OCI-LY3 (cell line): ENCODE results near the gene CRYBG3.

Experiments
- H2AFZ ChIP-seq: fragments of 200-600, 300-600 bp; shearing (Covaris generic); 2 replicates; pipeline ENCODE4 v1.6.0; 2014; ENCODE audit warnings: antibody characterized with exemption, low read depth, low read length
- H3K27ac ChIP-seq: fragments of 200-600, 300-600 bp; sonication (generic); 2 replicates; pipeline ENCODE4 v1.5.1; 2014; ENCODE audit warnings: mild to moderate bottlenecking, low read length, moderate library complexity, mixed read lengths
- H3K27me3 ChIP-seq: fragments of 200-600, 300-600 bp; sonication (generic); 2 replicates; pipeline ENCODE4 v1.6.1; 2014; ENCODE audit warnings: low read depth, low read length, mixed read lengths
- H3K36me3 ChIP-seq: fragments of 200-600, 300-600 bp; sonication (generic); replicated peaks from 2 replicates; pipeline ENCODE3; 2014; ENCODE audit warnings: low read depth, low read length, mixed read lengths
- H3K4me1 ChIP-seq: fragments of 300-600, 200-600 bp; sonication (generic); 2 replicates; pipeline ENCODE4 v1.6.1; 2014; ENCODE audit warnings: low read length, mixed read lengths
- H3K4me2 ChIP-seq: fragments of 200-600, 300-600 bp; sonication (generic); 2 replicates; pipeline ENCODE4 v1.6.1; 2014; ENCODE audit warnings: low read length, mixed read lengths
- H3K4me3 ChIP-seq: fragments of 300-600, 200-600 bp; sonication (generic); 2 replicates; pipeline ENCODE4 v1.5.1; 2014; ENCODE audit warnings: antibody characterized with exemption, mild to moderate bottlenecking, low read length, moderate library complexity
- H3K79me2 ChIP-seq: fragments of 300-600, 200-600 bp; shearing (Covaris generic); 2 replicates; pipeline ENCODE4 v1.6.1; 2014; ENCODE audit warnings: mild to moderate bottlenecking, low read length, mixed read lengths
- H3K9ac ChIP-seq: fragments of 300-600, 200-600 bp; shearing (Covaris generic); 2 replicates; pipeline ENCODE4 v1.6.0; 2014; ENCODE audit warnings: mild to moderate bottlenecking, low read length, moderate library complexity
- H3K9me3 ChIP-seq: fragments of 200-600, 300-600 bp; shearing (Covaris generic); 2 replicates; pipeline ENCODE4 v1.6.1; 2014; ENCODE audit warnings: low read length, mixed read lengths; ENCODE audit not compliant: insufficient read depth
- H4K20me1 ChIP-seq: fragments of 200-600, 300-600 bp; sonication (generic); 2 replicates; pipeline ENCODE4 v1.6.1; 2016; ENCODE audit warnings: low read length, mixed read lengths; ENCODE audit not compliant: insufficient read depth
- EZH2phosphoT487 ChIP-seq: fragments of 200-600 bp; shearing (Covaris generic); IDR thresholded peaks from 2 replicates; pipeline ENCODE4 v1.6.1; 2018; ENCODE audit warnings: antibody characterized with exemption, mixed run types, low read depth
- TF ChIP-seq, protein P1 (sequence below): fragments of 200-600, 300-600 bp; sonication (generic); IDR thresholded peaks from 2 replicates; pipeline ENCODE4 v1.5.1; 2014; ENCODE audit warnings: antibody characterized with exemption, low read length, low read depth

The CRYBG3 gene

DNA sequence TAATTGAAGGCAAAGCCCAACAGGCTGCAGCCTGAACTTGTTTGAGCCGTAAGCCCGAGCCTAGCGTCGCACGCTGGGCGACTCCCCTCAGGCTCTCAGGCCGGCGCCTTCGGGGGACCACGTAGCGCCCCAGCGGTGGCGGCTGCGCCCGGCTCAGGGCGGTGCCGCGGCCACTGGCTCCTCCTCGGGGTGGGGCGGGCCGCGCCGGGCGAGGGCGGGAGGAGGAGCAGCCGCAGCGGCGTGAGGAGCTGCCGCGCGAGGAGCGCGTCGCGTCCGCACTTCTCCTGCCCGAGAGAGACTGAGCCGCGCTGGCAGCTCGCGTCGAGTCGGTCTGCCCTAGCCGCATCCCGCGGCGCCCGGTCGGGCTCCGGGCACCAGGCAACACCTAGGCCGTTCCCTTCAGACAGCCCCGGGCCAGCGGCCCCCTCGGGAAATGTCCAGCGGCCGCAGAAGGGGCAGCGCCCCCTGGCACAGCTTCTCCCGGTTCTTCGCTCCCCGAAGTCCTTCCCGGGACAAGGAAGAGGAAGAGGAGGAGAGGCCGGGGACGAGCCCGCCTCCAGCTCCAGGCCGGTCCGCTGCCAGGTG lies at the start of gene CRYBG3:
TSS of gene CRYBG3 (plus strand) at position 238 of the 585 bp plus-strand sequence. CDS start at position 434, 196 bp downstream.
- peaks cover 14% of the 10 kb centered on the region; the same call in 1 of the 2 replicates for H3K27me3 ChIP-seq
- no peaks in the 10 kb centered on the region for H3K9me3 ChIP-seq
- H3K4me1 ChIP-seq: peaks cover 16% of the 10 kb centered on the region
- TF ChIP-seq, protein P1, sequence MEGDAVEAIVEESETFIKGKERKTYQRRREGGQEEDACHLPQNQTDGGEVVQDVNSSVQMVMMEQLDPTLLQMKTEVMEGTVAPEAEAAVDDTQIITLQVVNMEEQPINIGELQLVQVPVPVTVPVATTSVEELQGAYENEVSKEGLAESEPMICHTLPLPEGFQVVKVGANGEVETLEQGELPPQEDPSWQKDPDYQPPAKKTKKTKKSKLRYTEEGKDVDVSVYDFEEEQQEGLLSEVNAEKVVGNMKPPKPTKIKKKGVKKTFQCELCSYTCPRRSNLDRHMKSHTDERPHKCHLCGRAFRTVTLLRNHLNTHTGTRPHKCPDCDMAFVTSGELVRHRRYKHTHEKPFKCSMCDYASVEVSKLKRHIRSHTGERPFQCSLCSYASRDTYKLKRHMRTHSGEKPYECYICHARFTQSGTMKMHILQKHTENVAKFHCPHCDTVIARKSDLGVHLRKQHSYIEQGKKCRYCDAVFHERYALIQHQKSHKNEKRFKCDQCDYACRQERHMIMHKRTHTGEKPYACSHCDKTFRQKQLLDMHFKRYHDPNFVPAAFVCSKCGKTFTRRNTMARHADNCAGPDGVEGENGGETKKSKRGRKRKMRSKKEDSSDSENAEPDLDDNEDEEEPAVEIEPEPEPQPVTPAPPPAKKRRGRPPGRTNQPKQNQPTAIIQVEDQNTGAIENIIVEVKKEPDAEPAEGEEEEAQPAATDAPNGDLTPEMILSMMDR: peak; percentile 22
- no peak for TF ChIP-seq EZH2phosphoT487
- peak within 1 kb of the TSS; percentile 87 for H3K4me3 ChIP-seq
- peaks cover 2% of the 10 kb centered on the region for H4K20me1 ChIP-seq
- H2AFZ ChIP-seq: peak within 1 kb of the TSS; percentile 93
- H3K9ac ChIP-seq: peak within 1 kb of the TSS; percentile 74
- no peaks in the 10 kb centered on the region for H3K79me2 ChIP-seq
- peak within 1 kb of the TSS; percentile 95 for H3K4me2 ChIP-seq
- H3K27ac ChIP-seq: peak within 1 kb of the TSS; percentile 8; the same call in 1 of the 2 replicates
- H3K36me3 ChIP-seq: no peaks in the 10 kb centered on the region

DNA sequence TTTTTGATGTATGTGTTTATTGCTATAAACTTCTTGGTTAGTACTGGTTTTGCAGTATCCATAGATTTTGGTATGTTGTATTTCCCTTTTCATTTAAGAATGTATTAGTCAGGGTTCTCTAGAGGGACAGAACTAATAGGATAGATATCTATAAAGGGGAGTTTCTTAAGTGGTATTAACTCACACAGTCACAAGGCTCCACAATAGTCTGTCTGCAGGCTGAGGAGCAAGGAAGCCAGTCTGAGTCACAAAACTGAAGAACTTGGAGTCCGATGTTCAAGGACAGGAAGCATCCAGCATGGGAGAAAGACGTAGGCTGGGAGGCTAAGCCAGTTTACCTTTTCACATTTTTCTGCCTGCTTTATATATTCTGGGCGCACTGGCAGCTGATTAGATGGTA lies 48.9 kb upstream of the CRYBG3 start:
- peaks cover 5% of the 10 kb centered on the region for H3K36me3 ChIP-seq
- H3K9ac ChIP-seq: no peak overlapping the region
- H3K79me2 ChIP-seq: no peaks in the 10 kb centered on the region
- H3K4me2 ChIP-seq: no peak overlapping the region
- H4K20me1 ChIP-seq: no peaks in the 10 kb centered on the region
- H3K27ac ChIP-seq: no peak overlapping the region
- no peaks in the 10 kb centered on the region for H3K27me3 ChIP-seq
- 0 out of 2 replicates have a peak, but pooled peaks cover 3% of the 10 kb centered on the region for H3K9me3 ChIP-seq
- H2AFZ ChIP-seq: no peak overlapping the region
- no peaks in the 10 kb centered on the region for H3K4me1 ChIP-seq
- TF ChIP-seq, protein P1: no peak
- TF ChIP-seq EZH2phosphoT487: no peak
- H3K4me3 ChIP-seq: no peak overlapping the region

DNA sequence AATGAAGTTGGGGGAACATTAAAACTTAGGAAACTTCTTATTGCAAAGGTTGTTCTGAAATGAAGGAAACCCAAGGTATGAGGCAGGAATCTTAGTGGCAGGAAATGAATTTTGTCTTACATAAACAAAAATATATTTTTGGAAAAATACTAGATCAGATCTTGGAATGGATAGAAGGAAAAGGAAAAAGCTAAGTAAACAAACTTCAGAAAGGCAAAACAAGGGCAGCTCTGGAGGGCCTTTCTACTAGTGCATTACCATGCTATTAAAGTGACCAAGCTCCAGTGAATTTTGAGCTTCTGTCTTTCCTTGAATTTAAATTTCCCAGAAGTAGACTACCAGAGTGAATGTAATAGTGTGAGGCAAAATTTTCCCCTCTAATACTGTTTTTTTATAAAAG lies 43.7 kb upstream of the CRYBG3 start:
- Histone ChIP-seq H3K4me2 (no peak overlapping the region), H4K20me1 (no peaks in the 10 kb centered on the region), H3K27me3 (no peaks in the 10 kb centered on the region), H3K4me3 (no peak overlapping the region), H2AFZ (no peak overlapping the region), H3K4me1 (no peaks in the 10 kb centered on the region), H3K27ac (no peak overlapping the region), H3K36me3 (no peaks in the 10 kb centered on the region), H3K79me2 (no peaks in the 10 kb centered on the region), H3K9me3 (no peaks in the 10 kb centered on the region), H3K9ac (no peak overlapping the region)
- TF ChIP-seq, protein P1: no peak
- no peak for TF ChIP-seq EZH2phosphoT487

DNA sequence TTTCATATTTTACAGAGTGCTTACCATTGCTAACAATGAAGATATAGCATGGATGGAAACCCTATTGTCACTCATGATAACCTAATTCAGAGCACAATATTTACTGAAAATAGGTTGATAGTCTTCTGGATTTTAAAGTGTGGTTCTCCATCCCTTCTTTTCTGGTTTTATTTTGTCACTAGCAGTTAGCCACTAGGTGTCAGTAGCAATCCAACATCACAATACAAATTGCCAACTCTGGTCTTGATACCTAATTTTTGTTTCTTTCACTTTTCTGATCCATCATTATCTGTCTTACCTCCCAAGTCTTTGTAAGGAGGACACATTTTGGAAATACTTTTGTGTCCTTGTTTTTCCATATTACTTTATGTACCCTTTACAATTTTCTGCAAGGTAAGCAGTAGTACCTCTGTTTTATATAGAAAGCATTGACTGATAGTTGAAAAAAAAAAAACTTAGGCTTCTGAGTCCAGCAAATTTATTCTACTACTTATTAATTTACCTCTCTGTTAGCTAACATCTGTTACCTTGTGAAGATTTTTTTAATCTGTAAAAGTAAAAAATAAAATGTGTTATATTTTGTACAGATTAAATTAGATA lies 28.3 kb upstream of the CRYBG3 start:
- Histone ChIP-seq H3K79me2 (no peaks in the 10 kb centered on the region), H3K4me1 (peaks cover 11% of the 10 kb centered on the region), H4K20me1 (no peaks in the 10 kb centered on the region), H3K36me3 (no peaks in the 10 kb centered on the region), H3K9me3 (no peaks in the 10 kb centered on the region), H3K4me2 (no peak overlapping the region), H3K27ac (no peak overlapping the region), H3K27me3 (no peaks in the 10 kb centered on the region), H3K9ac (no peak overlapping the region), H3K4me3 (no peak overlapping the region), H2AFZ (no peak overlapping the region)
- TF ChIP-seq, protein P1: peak; percentile 86
- TF ChIP-seq EZH2phosphoT487: no peak
